ENCODE measurements around the gene KNL1.

- no peak for TF ChIP-seq CTCF (conservative IDR thresholded peaks at IDR 0.05)
- TF ChIP-seq ZFX (IDR thresholded peaks at IDR 0.05), result no peak
These were observed 28.5 kb upstream of the KNL1 start for GRCh38 chr15:40565333-40566238.

Measured in C4-2B (cell line).